ENCODE results near the gene C10orf105.

The C10orf105 gene

GRCh38 chr10:71671994-71672946 is 47.3 kb downstream of the C10orf105 start:
- no peak for DNase-seq

GRCh38 chr10:71667387-71667752 is 52.2 kb downstream of the C10orf105 start:
- DNase-seq = no peak

GRCh38 chr10:71666639-71667386 is 52.8 kb downstream of the C10orf105 start:
- DNase-seq = no peak

GRCh38 chr10:71665456-71665855 is 54.1 kb downstream of the C10orf105 start:
- no peak for DNase-seq

- DNase-seq = no peak
Measured at GRCh38 chr10:71664585-71664984, 55.0 kb downstream of the C10orf105 start.

GRCh38 chr10:71663311-71663710 is 56.3 kb downstream of the C10orf105 start:
- DNase-seq = no peak

- DNase-seq = no peak
Measured at GRCh38 chr10:71661779-71662336, 57.7 kb downstream of the C10orf105 start.

All from NCI-H1092 (cell line).